ENCODE data around the gene TARS2.

GRCh38 chr1:150551051-150551783 lies 64.0 kb downstream of the TARS2 start:
- TF ChIP-seq CTCF (IDR thresholded peaks at IDR 0.05): no peak
- no peak for TF ChIP-seq ZFX (IDR thresholded peaks at IDR 0.05; ENCODE audit: borderline replicate concordance)

All from 22Rv1 (cell line).